ENCODE data around the gene CBFA2T2. TPM values are rescaled to one million over a fixed set of nuclear protein-coding genes. Genes with fewer than 3 reads are reported as not detected.
"Not testable (repeated sequence)": the region's sequence is repeated elsewhere in the genome, so short reads cannot be mapped to it uniquely, and the experiment has no call there.

Gene CBFA2T2
- total RNA-seq, 2 experiments from 2014 or later = 12.3 to 16.8 TPM

DNA sequence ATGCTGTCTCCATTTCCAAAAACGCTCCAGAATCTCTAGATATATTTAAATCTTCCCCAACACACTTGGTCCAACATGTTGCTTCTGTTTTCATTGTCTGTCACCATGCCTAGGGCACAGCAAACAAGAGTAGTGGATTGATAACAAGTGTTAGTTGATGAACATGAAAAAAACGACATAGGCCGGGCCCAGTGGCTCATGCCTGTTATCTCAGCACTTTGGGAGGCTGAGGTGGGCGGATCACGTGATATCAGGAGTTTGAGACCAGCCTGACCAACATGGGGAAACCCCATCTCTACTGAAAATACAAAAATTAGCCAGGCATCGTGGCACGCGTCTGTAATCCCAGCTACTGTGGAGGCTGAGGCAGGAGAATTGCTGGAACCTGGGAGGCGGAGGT, 102.0 kb downstream of the CBFA2T2 start:
- ATAC-seq; H3K4me3 Mint-ChIP-seq; H3K9me3 Mint-ChIP-seq (ENCODE audit: low read depth); H3K4me1 Mint-ChIP-seq; H3K27me3 Mint-ChIP-seq; H3K36me3 Mint-ChIP-seq; H3K27ac Mint-ChIP-seq: not testable (repeated sequence)
- DNase-seq = peak; percentile 68
- CTCF ChIA-PET = interaction anchor here (2.5 kb wide), 1 partner anchor 76 kb away, joined by 8 read pairs; no protein-coding TSS in a partner anchor

DNA sequence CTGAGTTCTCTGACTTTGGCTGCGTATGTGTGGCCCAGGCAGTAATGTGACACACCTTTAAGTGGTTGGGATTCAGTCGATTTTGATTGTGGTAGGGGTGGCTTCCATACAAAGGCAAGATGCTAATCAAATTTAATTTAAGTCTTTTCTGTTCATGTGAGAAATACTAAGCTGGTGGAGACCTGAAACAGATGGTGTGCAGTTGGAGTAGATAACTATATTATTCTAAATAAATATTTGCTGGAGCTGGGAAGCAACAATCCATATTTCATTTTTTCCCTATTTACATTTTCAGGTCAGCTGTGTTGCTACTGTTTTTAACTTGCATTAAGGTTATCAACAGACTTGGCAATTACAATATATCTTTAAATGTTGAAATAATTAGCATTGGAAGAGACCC, 104.8 kb downstream of the CBFA2T2 start:
- ATAC-seq (no peak), DNase-seq (no peak)
- Mint-ChIP-seq H3K27me3 (no peaks in the 10 kb centered on the region), H3K27ac (no peak overlapping the region), H3K36me3 (no peaks in the 10 kb centered on the region), H3K4me1 (peaks cover 4% of the 10 kb centered on the region), H3K4me3 (no peak overlapping the region), H3K9me3 (ENCODE audit: low read depth) (no peaks in the 10 kb centered on the region)
- CTCF ChIA-PET = no interaction called here

DNA sequence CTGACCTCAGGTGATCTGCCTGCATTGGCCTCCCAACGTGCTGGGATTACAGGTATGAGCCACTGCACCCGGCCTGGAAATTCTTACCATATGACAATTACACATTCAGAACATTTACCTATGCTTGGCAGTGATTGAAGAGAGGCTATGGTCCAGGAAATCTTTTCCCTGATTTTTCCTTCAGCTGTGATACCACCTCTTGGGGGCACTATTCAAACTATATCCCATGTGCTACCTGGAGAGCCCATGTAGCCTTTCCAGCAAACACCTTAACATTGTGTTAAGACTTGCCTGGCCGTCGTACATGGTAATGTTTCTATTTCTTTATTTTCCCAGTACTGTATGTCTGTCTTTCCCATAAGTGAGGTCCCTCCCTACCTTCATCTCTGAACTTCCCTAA, 110.5 kb downstream of the CBFA2T2 start:
- no peak for DNase-seq
- no peaks in the 10 kb centered on the region for H3K36me3 Mint-ChIP-seq
- H3K4me3 Mint-ChIP-seq = no peak overlapping the region
- no peak overlapping the region for H3K27ac Mint-ChIP-seq
- CTCF ChIA-PET = interaction anchor here (1.1 kb wide), 1 partner anchor 46 kb away, joined by 3 read pairs; no protein-coding TSS in a partner anchor
- peaks cover 16% of the 10 kb centered on the region for H3K4me1 Mint-ChIP-seq
- ATAC-seq = no peak
- no peaks in the 10 kb centered on the region for H3K9me3 Mint-ChIP-seq (ENCODE audit: low read depth)
- H3K27me3 Mint-ChIP-seq = no peaks in the 10 kb centered on the region

DNA sequence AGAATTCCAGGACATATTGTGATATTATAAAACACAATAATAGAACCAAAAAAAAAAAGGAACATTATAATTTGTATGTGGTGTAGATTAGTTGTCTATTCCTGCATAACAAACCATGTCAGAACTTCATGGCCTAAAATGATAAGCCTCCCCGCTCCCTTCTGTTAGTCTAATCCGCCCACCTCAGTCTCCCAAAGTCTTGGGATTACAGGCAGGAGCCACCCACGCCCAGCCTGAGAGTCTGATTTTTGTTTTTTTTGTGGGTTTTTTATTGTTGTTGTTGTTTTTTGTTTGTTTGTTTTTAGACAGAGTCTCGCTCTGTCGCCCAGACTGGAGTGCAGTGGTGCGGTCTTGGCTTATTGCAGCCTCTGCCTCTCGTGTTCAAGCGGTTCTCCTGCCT, 111.1 kb downstream of the CBFA2T2 start:
- Mint-ChIP-seq H3K36me3 (no peaks in the 10 kb centered on the region), H3K4me1 (peaks cover 16% of the 10 kb centered on the region), H3K27ac (no peak overlapping the region), H3K9me3 (ENCODE audit: low read depth) (no peaks in the 10 kb centered on the region), H3K4me3 (no peak overlapping the region), H3K27me3 (no peaks in the 10 kb centered on the region)
- DNase-seq (no peak), ATAC-seq (no peak)
- CTCF ChIA-PET = no interaction called here

DNA sequence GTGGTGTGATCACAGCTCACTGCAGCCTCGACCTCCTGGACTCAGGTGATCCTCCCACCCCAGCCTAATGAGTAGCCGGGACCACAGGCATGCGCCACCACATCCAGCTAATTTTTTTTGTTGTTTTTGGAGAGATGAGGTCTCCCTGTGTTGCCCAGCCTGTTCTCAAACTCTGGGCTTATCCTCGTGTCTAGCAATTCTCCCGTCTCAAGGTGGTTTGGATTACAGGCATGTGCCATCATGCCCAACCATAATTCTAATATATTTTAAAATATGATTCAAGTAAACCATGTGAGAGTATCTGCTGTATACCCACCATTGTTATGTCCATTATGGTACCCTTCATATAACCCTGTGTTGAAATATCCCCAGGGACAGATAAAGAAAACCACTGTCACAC, 112.0 kb downstream of the CBFA2T2 start:
- H3K27me3 Mint-ChIP-seq = no peaks in the 10 kb centered on the region
- CTCF ChIA-PET = no interaction called here
- no peak for DNase-seq
- H3K9me3 Mint-ChIP-seq (ENCODE audit: low read depth) = no peaks in the 10 kb centered on the region
- H3K4me1 Mint-ChIP-seq = peaks cover 24% of the 10 kb centered on the region
- ATAC-seq = no peak
- H3K4me3 Mint-ChIP-seq = no peak overlapping the region
- H3K27ac Mint-ChIP-seq = no peak overlapping the region
- H3K36me3 Mint-ChIP-seq = peaks cover 2% of the 10 kb centered on the region

DNA sequence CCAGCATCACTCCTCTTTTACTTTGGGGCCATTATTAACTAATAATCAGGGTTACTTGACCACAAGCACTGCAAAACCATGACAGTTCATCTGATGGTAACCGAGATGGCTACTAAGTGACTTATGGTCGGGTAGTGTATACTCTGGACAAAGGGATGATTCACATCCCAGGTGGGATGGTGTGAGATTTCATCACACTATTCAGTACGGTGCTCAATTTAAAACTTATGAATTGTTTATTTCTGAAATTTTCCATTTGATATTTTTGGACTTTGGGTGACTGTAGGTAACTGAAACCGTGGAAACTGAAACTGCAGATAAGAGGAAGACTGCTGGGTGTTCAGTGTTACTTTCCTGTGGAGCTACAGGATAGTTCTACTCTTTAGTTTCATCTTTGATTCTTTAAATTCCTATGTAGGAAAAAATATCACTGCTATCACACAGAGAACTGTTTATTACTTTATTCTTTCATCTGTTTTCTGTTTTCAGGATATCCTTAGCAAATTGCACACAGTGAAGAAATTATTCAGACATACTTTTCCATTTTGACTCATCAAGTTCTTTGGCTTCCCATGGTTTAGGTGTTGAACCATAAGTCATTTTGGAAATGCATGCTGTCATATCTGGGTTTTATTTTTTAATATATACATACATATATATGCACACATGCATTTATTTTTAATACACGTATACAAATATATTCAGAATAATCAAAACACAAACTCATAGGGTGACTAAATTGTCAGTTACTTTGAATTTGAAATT, 113.1 kb downstream of the CBFA2T2 start:
- Mint-ChIP-seq H3K9me3 (ENCODE audit: low read depth) (no peaks in the 10 kb centered on the region), H3K4me3 (no peak overlapping the region), H3K27me3 (no peaks in the 10 kb centered on the region), H3K4me1 (peaks cover 26% of the 10 kb centered on the region), H3K27ac (no peak overlapping the region), H3K36me3 (peaks cover 6% of the 10 kb centered on the region)
- CTCF ChIA-PET = no interaction called here
- ATAC-seq (peak; percentile 53), DNase-seq (no peak)

DNA sequence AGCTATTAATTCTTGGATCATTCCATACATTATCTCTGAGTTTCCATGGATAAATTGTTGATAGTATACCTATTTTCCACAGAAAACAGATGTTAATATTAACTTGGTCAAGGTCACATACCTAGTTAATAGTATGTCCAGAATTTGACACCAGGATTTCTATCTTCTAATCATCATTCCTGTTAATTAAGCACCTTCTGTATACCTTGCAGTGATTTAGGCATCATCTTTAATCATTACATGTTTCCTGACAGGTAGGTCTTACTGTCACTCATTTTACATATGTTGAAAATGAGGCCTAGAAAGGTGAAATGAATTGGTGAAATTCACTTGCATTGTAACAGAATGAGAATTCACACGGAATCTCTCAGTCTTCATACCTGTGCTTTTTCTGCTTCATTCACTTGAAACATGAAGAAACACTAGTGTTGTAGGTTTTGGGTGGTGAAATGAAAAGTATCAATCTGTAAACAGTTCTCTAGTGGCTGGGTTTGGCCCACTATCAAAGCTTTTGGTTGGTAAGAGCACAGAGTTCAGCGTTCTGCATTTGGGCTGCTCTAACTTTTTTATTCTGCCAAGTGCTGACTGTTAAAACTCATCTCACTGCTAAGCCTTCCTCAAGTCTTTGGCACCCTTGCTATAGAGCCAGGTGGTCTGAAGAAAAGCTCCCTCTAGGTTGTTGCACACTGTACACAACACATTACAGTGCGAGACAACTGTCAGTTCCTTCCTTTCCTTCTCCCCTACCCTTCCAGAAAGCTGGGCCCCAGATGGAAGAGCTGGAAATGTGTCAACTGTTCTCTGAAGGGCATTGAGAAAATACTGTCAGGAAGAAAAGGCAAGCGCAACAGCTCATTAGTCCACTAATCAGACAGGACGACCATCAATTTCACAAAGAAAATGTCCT, 114.4 kb downstream of the CBFA2T2 start:
- CTCF ChIA-PET = interaction anchor here (0.6 to 0.7 kb wide), 2 partner anchors 13 to 1157 kb away, joined by 3 read pairs; no protein-coding TSS in a partner anchor
- H3K9me3 Mint-ChIP-seq (ENCODE audit: low read depth) = no peaks in the 10 kb centered on the region
- DNase-seq = no peak

DNA sequence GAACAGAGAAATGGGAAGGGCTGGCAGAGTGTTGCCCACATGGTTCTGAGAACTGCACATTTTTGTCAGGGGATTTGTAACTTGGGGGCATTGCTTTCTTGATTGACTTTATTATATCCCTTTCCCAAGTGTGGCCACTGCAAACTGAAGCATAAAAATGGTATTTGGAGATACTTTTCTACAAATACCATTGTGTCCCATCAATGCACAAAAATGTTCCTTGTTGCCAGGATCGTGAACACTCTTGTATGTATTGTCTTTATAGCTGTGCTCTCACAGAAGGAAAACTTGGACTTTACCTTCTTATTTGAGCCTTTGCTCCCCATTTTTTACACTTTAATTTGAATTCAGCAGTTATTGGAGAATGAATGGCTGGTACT, 115.1 kb downstream of the CBFA2T2 start:
- no peak overlapping the region for H3K27ac Mint-ChIP-seq
- peaks cover 28% of the 10 kb centered on the region for H3K4me1 Mint-ChIP-seq
- no peak for DNase-seq
- no peaks in the 10 kb centered on the region for H3K27me3 Mint-ChIP-seq
- H3K9me3 Mint-ChIP-seq (ENCODE audit: low read depth) = no peaks in the 10 kb centered on the region
- ATAC-seq = no peak
- CTCF ChIA-PET = interaction anchor here (0.6 to 0.7 kb wide), 2 partner anchors 12 to 1158 kb away, joined by 3 read pairs; no protein-coding TSS in a partner anchor
- H3K4me3 Mint-ChIP-seq = no peak overlapping the region
- H3K36me3 Mint-ChIP-seq = peaks cover 11% of the 10 kb centered on the region

More for the DNA sequence above, 114.4 kb downstream of the CBFA2T2 start:
- Mint-ChIP-seq H3K4me1 (peaks cover 26% of the 10 kb centered on the region), H3K27ac (no peak overlapping the region), H3K27me3 (no peaks in the 10 kb centered on the region), H3K36me3 (peaks cover 9% of the 10 kb centered on the region), H3K4me3 (no peak overlapping the region)
- ATAC-seq = no peak

DNA sequence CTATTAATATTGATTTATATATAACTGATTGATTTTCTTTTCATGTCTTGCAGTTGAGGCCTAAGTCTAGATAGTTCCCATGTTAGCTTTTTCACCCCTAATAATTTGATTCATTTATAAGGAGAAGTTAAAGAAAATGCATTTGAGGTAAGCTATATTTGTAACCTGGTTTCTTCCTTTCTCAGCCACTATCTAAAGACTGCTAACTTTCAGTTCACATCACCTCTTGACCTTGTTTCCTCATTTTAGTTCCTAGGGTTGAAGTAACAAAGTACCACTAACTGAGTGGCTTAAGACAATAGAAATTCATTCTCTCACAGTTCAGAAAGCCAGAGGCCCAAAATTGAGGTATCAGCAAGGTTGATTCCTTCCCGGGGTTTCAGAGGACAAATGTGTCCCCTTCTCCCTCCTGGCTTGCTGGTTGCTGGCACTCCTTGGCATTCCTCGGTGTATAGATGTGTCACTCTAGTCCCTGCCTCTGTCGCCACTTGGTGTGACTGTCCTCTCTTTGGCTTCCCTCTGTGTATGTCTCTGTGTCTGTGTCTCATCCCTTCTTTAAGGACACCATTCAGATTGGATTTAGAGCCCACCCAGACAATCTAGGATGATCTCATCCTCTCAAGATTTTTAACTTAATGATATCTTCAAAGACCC, 116.3 kb downstream of the CBFA2T2 start:
- Mint-ChIP-seq H3K9me3 (ENCODE audit: low read depth) (no peaks in the 10 kb centered on the region), H3K27me3 (no peaks in the 10 kb centered on the region), H3K4me1 (peaks cover 28% of the 10 kb centered on the region), H3K4me3 (no peak overlapping the region), H3K27ac (no peak overlapping the region), H3K36me3 (peaks cover 13% of the 10 kb centered on the region)
- CTCF ChIA-PET = interaction anchor here (1.0 kb wide), 1 partner anchor 161 kb away, joined by 3 read pairs; no protein-coding TSS in a partner anchor
- no peak for ATAC-seq
- no peak for DNase-seq

DNA sequence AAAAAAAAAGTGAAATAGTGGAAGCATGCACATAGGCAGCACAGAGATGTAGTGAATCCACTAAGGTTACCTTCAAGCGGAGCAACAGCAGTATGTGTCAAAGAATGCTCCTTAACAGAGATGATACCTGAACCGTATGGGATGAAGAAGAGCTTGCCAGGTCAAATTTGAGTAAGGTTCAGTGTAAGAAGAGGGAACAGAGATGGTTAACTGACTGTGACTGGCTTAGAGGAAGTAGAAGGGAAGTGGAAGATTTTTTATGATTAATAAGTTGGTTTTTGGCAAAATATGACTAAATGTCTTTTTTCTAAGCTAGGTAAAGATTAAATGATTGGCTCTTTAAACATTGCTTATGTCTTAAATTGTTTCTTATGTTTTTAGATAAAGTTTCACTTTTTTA, 119.6 kb downstream of the CBFA2T2 start:
- Mint-ChIP-seq H3K36me3 (peaks cover 16% of the 10 kb centered on the region), H3K4me1 (peaks cover 12% of the 10 kb centered on the region), H3K27me3 (no peaks in the 10 kb centered on the region), H3K27ac (no peak overlapping the region), H3K4me3 (no peak overlapping the region), H3K9me3 (ENCODE audit: low read depth) (no peaks in the 10 kb centered on the region)
- CTCF ChIA-PET = no interaction called here
- no peak for ATAC-seq
- DNase-seq = no peak

DNA sequence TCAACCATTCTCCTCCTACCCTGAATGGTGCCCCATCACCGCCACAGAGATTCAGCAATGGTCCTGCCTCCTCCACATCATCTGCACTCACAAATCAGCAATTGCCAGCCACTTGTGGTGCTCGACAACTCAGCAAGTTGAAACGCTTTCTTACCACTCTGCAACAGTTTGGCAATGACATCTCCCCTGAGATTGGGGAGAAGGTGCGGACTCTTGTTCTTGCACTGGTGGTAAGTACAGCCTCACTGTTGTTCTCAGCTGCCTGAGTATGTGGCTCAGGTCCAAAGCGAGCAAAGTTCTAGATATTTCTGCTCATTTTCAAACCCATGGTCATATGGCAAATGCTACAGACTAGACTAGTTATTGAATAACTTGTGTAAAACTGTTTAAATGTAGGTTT, 121.2 kb downstream of the CBFA2T2 start:
- CTCF ChIA-PET = no interaction called here
- no peak overlapping the region for H3K4me3 Mint-ChIP-seq

DNA sequence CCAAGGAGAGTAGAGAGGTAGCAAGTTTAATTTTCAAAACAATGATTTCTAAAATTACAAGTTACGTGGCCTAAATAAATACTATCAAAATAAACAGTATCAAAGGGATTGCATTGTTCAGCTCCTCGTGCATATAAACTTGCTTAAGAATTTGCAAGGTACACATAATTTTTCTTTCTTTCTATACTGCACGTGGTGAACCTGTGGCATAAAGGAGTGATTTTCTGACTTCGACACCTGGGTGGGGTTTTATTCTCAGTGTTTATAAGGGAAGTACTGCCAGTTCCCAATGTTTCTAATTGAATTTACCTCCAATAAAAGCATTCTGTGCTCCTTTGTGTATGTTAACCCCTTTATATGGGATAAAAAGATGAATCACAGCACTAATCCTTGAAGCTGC, 122.1 kb downstream of the CBFA2T2 start:
- peaks cover 14% of the 10 kb centered on the region for H3K36me3 Mint-ChIP-seq
- no peaks in the 10 kb centered on the region for H3K27me3 Mint-ChIP-seq

More for the DNA sequence above, 121.2 kb downstream of the CBFA2T2 start:
- H3K4me1 Mint-ChIP-seq = peaks cover 10% of the 10 kb centered on the region
- ATAC-seq = no peak
- no peak overlapping the region for H3K27ac Mint-ChIP-seq
- H3K27me3 Mint-ChIP-seq = no peaks in the 10 kb centered on the region
- DNase-seq = no peak
- H3K36me3 Mint-ChIP-seq = peaks cover 16% of the 10 kb centered on the region
- H3K9me3 Mint-ChIP-seq (ENCODE audit: low read depth) = no peaks in the 10 kb centered on the region

DNA sequence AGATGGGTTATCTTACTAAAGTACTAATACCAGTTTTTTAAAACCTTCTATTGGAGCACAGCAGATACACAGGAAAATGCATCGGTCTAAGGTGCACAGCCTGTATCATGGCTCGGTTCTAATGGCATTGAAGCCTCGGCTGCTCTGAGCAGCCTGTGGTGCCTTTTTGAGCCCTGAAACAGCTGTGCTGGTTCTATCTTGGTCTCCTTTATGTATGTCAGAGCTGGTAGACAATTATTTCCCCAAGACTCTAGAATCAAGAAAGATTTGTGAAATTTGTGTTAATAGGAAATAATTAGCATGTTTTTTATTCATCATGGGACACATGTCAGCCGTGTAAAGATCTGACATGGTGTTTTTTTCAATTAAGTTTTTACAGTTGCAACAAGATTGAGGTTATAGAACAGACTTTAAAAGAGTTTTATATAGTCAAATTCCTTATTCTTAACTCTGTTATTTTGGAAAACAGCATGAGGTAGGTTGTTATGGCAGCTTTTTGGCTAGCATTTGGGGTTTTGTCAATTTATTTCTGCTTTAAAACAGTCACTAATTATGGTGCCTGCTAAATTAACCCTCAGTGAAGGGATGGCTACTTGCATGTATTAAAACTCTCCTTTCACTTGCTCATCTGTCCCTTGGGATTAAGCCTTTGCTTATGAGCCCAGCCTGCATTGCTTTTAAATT, 132.0 kb downstream of the CBFA2T2 start:
- Mint-ChIP-seq H3K4me1 (peaks cover 7% of the 10 kb centered on the region), H3K4me3 (no peak overlapping the region), H3K9me3 (ENCODE audit: low read depth) (no peaks in the 10 kb centered on the region), H3K27me3 (no peaks in the 10 kb centered on the region), H3K36me3 (peaks cover 23% of the 10 kb centered on the region), H3K27ac (no peak overlapping the region)
- CTCF ChIA-PET = interaction anchor here (0.6 kb wide), 1 partner anchor 732 kb away, joined by 3 read pairs; no protein-coding TSS in a partner anchor
- no peak for ATAC-seq
- no peak for DNase-seq

More for the DNA sequence above, 122.1 kb downstream of the CBFA2T2 start:
- Mint-ChIP-seq H3K4me1 (peaks cover 2% of the 10 kb centered on the region), H3K4me3 (no peak overlapping the region), H3K9me3 (ENCODE audit: low read depth) (no peaks in the 10 kb centered on the region), H3K27ac (no peak overlapping the region)
- CTCF ChIA-PET = no interaction called here
- ATAC-seq = no peak
- no peak for DNase-seq
